H9 (cell line): ENCODE data around the gene CTNNA3. TPM values are rescaled to one million over a fixed set of nuclear protein-coding genes. Genes with fewer than 3 reads are reported as not detected.

Experiments used
- DNase-seq: peaks from one replicate; pipeline ENCODE4 v3.0.0-alpha.2; 2017
- H2AFZ ChIP-seq: one replicate; pipeline ENCODE4 v1.6.1; 2013; ENCODE audit warnings: mild to moderate bottlenecking, low read length, control low read depth, moderate library complexity
- H2AK5ac ChIP-seq: 2 replicates; pipeline ENCODE4 v1.6.1; 2013; ENCODE audit warnings: low read length, control low read depth, mixed read lengths; ENCODE audit not compliant: insufficient read length
- H2BK120ac ChIP-seq: one replicate; pipeline ENCODE4 v1.6.1; 2013; ENCODE audit warnings: low read depth, mild to moderate bottlenecking, low read length, control low read depth, inconsistent platforms; ENCODE audit not compliant: poor library complexity, severe bottlenecking
- H2BK12ac ChIP-seq: 2 replicates; pipeline ENCODE4 v1.6.1; 2013; ENCODE audit warnings: low read length, control low read depth, mixed read lengths, low read depth; ENCODE audit not compliant: insufficient read length
- H2BK15ac ChIP-seq: 2 replicates; pipeline ENCODE4 v1.6.1; 2013; ENCODE audit warnings: low read depth, low read length, control low read depth
- H2BK20ac ChIP-seq: one replicate; pipeline ENCODE4 v1.6.1; 2013; ENCODE audit warnings: low read depth, mild to moderate bottlenecking, low read length, control low read depth, inconsistent platforms; ENCODE audit not compliant: poor library complexity, severe bottlenecking
- H2BK5ac ChIP-seq: 2 replicates; pipeline ENCODE4 v1.6.1; 2013; ENCODE audit warnings: low read length, control low read depth, mixed read lengths; ENCODE audit not compliant: insufficient read length
- H3K14ac ChIP-seq: 2 replicates; pipeline ENCODE4 v1.6.1; 2013; ENCODE audit warnings: low read length, control low read depth; ENCODE audit not compliant: insufficient read depth
- H3K18ac ChIP-seq: 2 replicates; pipeline ENCODE4 v1.6.1; 2013; ENCODE audit warnings: low read depth, mild to moderate bottlenecking, mixed read lengths, low read length, control low read depth; ENCODE audit not compliant: insufficient read length
- H3K23ac ChIP-seq: 2 replicates; pipeline ENCODE4 v1.6.1; 2013; ENCODE audit warnings: low read length, control low read depth, mixed read lengths, low read depth; ENCODE audit not compliant: insufficient read length
- H3K23me2 ChIP-seq: 2 replicates; pipeline ENCODE4 v1.6.1; 2013; ENCODE audit warnings: low read depth, mild to moderate bottlenecking, mixed read lengths, low read length, control low read depth; ENCODE audit not compliant: insufficient read length, poor library complexity, severe bottlenecking
- H3K27ac ChIP-seq: 2 replicates; pipeline ENCODE4 v1.5.1; 2013; ENCODE audit warnings: low read length, control low read depth, mixed read lengths, low read depth; ENCODE audit not compliant: insufficient read length
- H3K27me3 ChIP-seq: 2 replicates; pipeline ENCODE4 v1.6.1; 2013; ENCODE audit warnings: low read length, control low read depth, inconsistent platforms; ENCODE audit not compliant: insufficient read depth
- H3K4ac ChIP-seq: 2 replicates; pipeline ENCODE4 v1.6.1; 2013; ENCODE audit warnings: low read depth, mild to moderate bottlenecking, control low read depth, inconsistent platforms, low read length, moderate library complexity
- H3K4me1 ChIP-seq: 2 replicates; pipeline ENCODE4 v1.6.1; 2013; ENCODE audit warnings: low read length, control low read depth, inconsistent platforms; ENCODE audit not compliant: insufficient read depth
- H3K4me2 ChIP-seq: 2 replicates; pipeline ENCODE4 v1.6.1; 2013; ENCODE audit warnings: low read length, control low read depth, mixed read lengths; ENCODE audit not compliant: insufficient read length, insufficient read depth
- H3K56ac ChIP-seq: 2 replicates; pipeline ENCODE4 v1.6.1; 2013; ENCODE audit warnings: low read depth, mild to moderate bottlenecking, mixed read lengths, low read length, control low read depth; ENCODE audit not compliant: insufficient read length
- H3K79me1 ChIP-seq: 2 replicates; pipeline ENCODE4 v1.6.1; 2013; ENCODE audit warnings: low read depth, mild to moderate bottlenecking, moderate library complexity, low read length, control low read depth, inconsistent platforms; ENCODE audit not compliant: insufficient read depth, poor library complexity, severe bottlenecking
- H3K79me2 ChIP-seq: 2 replicates; pipeline ENCODE4 v1.6.1; 2013; ENCODE audit warnings: low read length, control low read depth, inconsistent platforms; ENCODE audit not compliant: insufficient read depth
- H3K9ac ChIP-seq: 2 replicates; pipeline ENCODE4 v1.6.1; 2013; ENCODE audit warnings: low read length, control low read depth, mixed read lengths; ENCODE audit not compliant: insufficient read length; ENCODE audit errors: extremely low read depth
- H3K9me3 ChIP-seq: one replicate; pipeline ENCODE4 v1.6.1; 2013; ENCODE audit warnings: low read depth, low read length, inconsistent platforms; ENCODE audit not compliant: control insufficient read depth
- H3T11ph ChIP-seq: one replicate; pipeline ENCODE4 v1.6.1; 2013; ENCODE audit warnings: mild to moderate bottlenecking, low read length, control low read depth, inconsistent platforms
- H4K20me1 ChIP-seq: one replicate; pipeline ENCODE4 v1.6.1; 2013; ENCODE audit not compliant: control insufficient read depth, insufficient read length, insufficient read depth
- H4K5ac ChIP-seq: 2 replicates; pipeline ENCODE4 v1.6.1; 2013; ENCODE audit warnings: low read depth, mild to moderate bottlenecking, mixed read lengths, low read length, control low read depth; ENCODE audit not compliant: insufficient read length
- H4K8ac ChIP-seq: replicated peaks from 2 replicates; pipeline ENCODE4 v1.6.1; 2013; ENCODE audit warnings: low read length, control low read depth, mixed read lengths, low read depth; ENCODE audit not compliant: insufficient read length
- H4K91ac ChIP-seq: 2 replicates; pipeline ENCODE4 v1.6.1; 2013; ENCODE audit warnings: low read depth, mild to moderate bottlenecking, moderate library complexity, mixed read lengths, low read length, control low read depth; ENCODE audit not compliant: insufficient read length
- H3K27ac Mint-ChIP-seq, 3 experiments: 2 replicates in 2 of 3; 3 replicates in 1 of 3; pipeline ENCODE4 v1.8.0; 2020 to 2021; ENCODE audit warnings: mixed read lengths in 3 of 3, mild to moderate bottlenecking in 1 of 3, moderate library complexity in 1 of 3
- H3K27me3 Mint-ChIP-seq: 2 replicates; pipeline ENCODE4 v1.8.0; 2021; ENCODE audit warnings: low read depth, mild to moderate bottlenecking, moderate library complexity, mixed read lengths
- H3K36me3 Mint-ChIP-seq, 3 experiments: 2 replicates in 2 of 3; 3 replicates in 1 of 3; pipeline ENCODE4 v1.8.0; 2020 to 2021; ENCODE audit warnings: low read depth in 3 of 3, mixed read lengths in 3 of 3; ENCODE audit not compliant: insufficient read depth in 1 of 3
- H3K4me1 Mint-ChIP-seq, 2 experiments: 2 replicates each; pipeline ENCODE4 v1.8.0; 2020; ENCODE audit warnings: mixed read lengths in 2 of 2
- H3K4me3 Mint-ChIP-seq, 2 experiments: 2 replicates in 1 of 2; 3 replicates in 1 of 2; pipeline ENCODE4 v1.8.0; 2020 to 2021; ENCODE audit warnings: mild to moderate bottlenecking in 2 of 2, mixed read lengths in 2 of 2, moderate library complexity in 1 of 2
- H3K9me3 Mint-ChIP-seq, 2 experiments: 2 replicates in 1 of 2; 3 replicates in 1 of 2; pipeline ENCODE4 v1.8.0; 2020; ENCODE audit warnings: mild to moderate bottlenecking in 2 of 2, mixed read lengths in 2 of 2, moderate library complexity in 1 of 2
- CTCF ChIP-seq: fragments of 200-600 bp; sonication (generic); conservative IDR thresholded peaks from 3 replicates; pipeline ENCODE4 v1.8.0; 2021; ENCODE audit warnings: antibody characterized with exemption, mild to moderate bottlenecking
- WGBS: extraction: QIAGEN DNeasy Blood & Tissue Kit; methylation state at CpG from one replicate; pipeline ENCODE4 v1.1.7; 2013; ENCODE audit warnings: missing lambda C conversion rate, low lambda C conversion rate, mixed read lengths; ENCODE audit not compliant: insufficient read length; ENCODE audit errors: extremely low coverage; 5-methylcytosine and 5-hydroxymethylcytosine counted together
- total RNA-seq: library from RNA; stranded (reverse); gene quantifications from 2 replicates; pipeline ENCODE4 v1.2.1, GENCODE V29; 2021

Gene CTNNA3
- total RNA-seq, 1 experiment from 2014 or later, result 3.3 TPM

- no peak overlapping the region for H2BK12ac ChIP-seq
- no peak overlapping the region for H2BK15ac ChIP-seq
- H3K27me3 Mint-ChIP-seq, result no peaks in the 10 kb centered on the region
- no peak overlapping the region for H2AK5ac ChIP-seq
- H2AFZ ChIP-seq, result no peak overlapping the region
- H2BK20ac ChIP-seq, result no peak overlapping the region
- no peaks in the 10 kb centered on the region for H3K27me3 ChIP-seq
- H3T11ph ChIP-seq, result no peak overlapping the region
- H3K18ac ChIP-seq, result no peak overlapping the region
- no peak overlapping the region for H3K4ac ChIP-seq
- DNase-seq, result no peak
- no peaks in the 10 kb centered on the region for H3K9me3 ChIP-seq
- no peak overlapping the region for H4K91ac ChIP-seq
- H2BK5ac ChIP-seq, result no peak overlapping the region
- H3K4me1 ChIP-seq, result no peaks in the 10 kb centered on the region
- no peaks in the 10 kb centered on the region for H3K79me2 ChIP-seq
- H3K9me3 Mint-ChIP-seq, result no peaks in the 10 kb centered on the region
- H3K27ac Mint-ChIP-seq, result no peak overlapping the region
- no peaks in the 10 kb centered on the region for H4K20me1 ChIP-seq
- no peaks in the 10 kb centered on the region for H3K23me2 ChIP-seq
- H3K56ac ChIP-seq, result no peak overlapping the region
- no peak overlapping the region for H3K14ac ChIP-seq
- H3K23ac ChIP-seq, result no peak overlapping the region
- no peak for TF ChIP-seq CTCF
- H3K4me1 Mint-ChIP-seq, result peaks cover 5 to 10% of the 10 kb centered on the region in 2 experiments; a peak in 3 of 4 replicates
- no peak overlapping the region for H4K8ac ChIP-seq
- no peak overlapping the region for H3K9ac ChIP-seq
- H3K79me1 ChIP-seq, result no peaks in the 10 kb centered on the region
- no CpG with 5 or more reads among the region's 1 CpG for whole genome bisulfite sequencing
- no peak overlapping the region for H2BK120ac ChIP-seq
- H3K36me3 Mint-ChIP-seq, result no peaks in the 10 kb centered on the region
- H3K27ac ChIP-seq, result no peak overlapping the region
- H3K4me2 ChIP-seq, result no peak overlapping the region
- no peak overlapping the region for H4K5ac ChIP-seq
- H3K4me3 Mint-ChIP-seq, result no peak overlapping the region
These were observed 29.0 kb downstream of the CTNNA3 start for GRCh38 chr10:67667035-67667425.
